SK-N-SH (cell line): ENCODE results near the gene SCEL. TPM values are rescaled to one million over a fixed set of nuclear protein-coding genes. Genes with fewer than 3 reads are reported as not detected.
"Not testable (repeated sequence)": the region's sequence is repeated elsewhere in the genome, so short reads cannot be mapped to it uniquely, and the experiment has no call there.

ENCODE experiments used
- CTCF ChIA-PET: fragments of 300-600, 350-600 bp; formaldehyde crosslinking; extraction: SDS; loops from one replicate; lab custom pipeline; 2021; lab: Yijun Ruan, JAX
- POLR2A ChIA-PET: fragments of 350-600 bp; sonication (Branson Sonifier 250); formaldehyde crosslinking; extraction: SDS; loops from one replicate; lab custom pipeline; 2020; ENCODE audit warnings: antibody characterized with exemption, inconsistent platforms; lab: Yijun Ruan, JAX
- DNase-seq: peaks from one replicate; pipeline ENCODE4 v3.0.0; 2012
- H2AFZ ChIP-seq: fragments of 200-600 bp; sonication (generic); 2 replicates; pipeline ENCODE4 v1.8.1; 2016; ENCODE audit warnings: antibody characterized with exemption, mild to moderate bottlenecking, low read depth
- H3F3A ChIP-seq: fragments of 200-600 bp; sonication (generic); replicated peaks from 2 replicates; pipeline ENCODE3; 2016; ENCODE audit warnings: antibody characterized with exemption, mild to moderate bottlenecking; ENCODE audit not compliant: insufficient read depth
- H3K27ac ChIP-seq, 2 experiments: fragments of 200-500 bp in 1 of 2; fragments of 200-600 bp in 1 of 2; sonication (Bioruptor generic) in 1 of 2; sonication (generic), shearing (Covaris generic) in 1 of 2; 2 replicates each; pipeline versions ENCODE4 v1.5.1 to v1.6.1; 2014 to 2016; ENCODE audit warnings: low read depth in 2 of 2, inconsistent platforms in 1 of 2, low read length in 1 of 2, mild to moderate bottlenecking in 1 of 2, mixed read lengths in 1 of 2
- H3K27me3 ChIP-seq: fragments of 200-600 bp; sonication (generic), shearing (Covaris generic); 2 replicates; pipeline ENCODE4 v1.6.1; 2016; ENCODE audit warnings: mixed run types; ENCODE audit not compliant: insufficient read depth
- H3K36me3 ChIP-seq, 2 experiments: fragments of 200-500 bp in 1 of 2; fragments of 200-600 bp in 1 of 2; sonication (Bioruptor generic) in 1 of 2; sonication (generic) in 1 of 2; replicated peaks in 1 of 2; 2 replicates each; pipeline versions ENCODE3 to v1.5.1; 2014 to 2016; ENCODE audit warnings: low read length in 1 of 2, mild to moderate bottlenecking in 1 of 2; ENCODE audit not compliant: insufficient read depth in 2 of 2, control insufficient read depth in 1 of 2
- H3K4me1 ChIP-seq, 2 experiments: fragments of 200-500 bp in 1 of 2; fragments of 200-600 bp in 1 of 2; sonication (Bioruptor generic) in 1 of 2; sonication (generic), shearing (Covaris generic) in 1 of 2; 2 replicates each; pipeline versions ENCODE4 v1.5.1 to v1.6.1; 2014 to 2016; ENCODE audit warnings: low read depth in 1 of 2, low read length in 1 of 2, mixed run types in 1 of 2; ENCODE audit not compliant: insufficient read depth in 2 of 2, control insufficient read depth in 1 of 2
- H3K4me2 ChIP-seq: fragments of 200-600 bp; sonication (generic), shearing (Covaris generic); 2 replicates; pipeline ENCODE4 v1.6.1; 2017; ENCODE audit warnings: mixed run types
- H3K4me3 ChIP-seq, 2 experiments: fragments of 200-500 bp in 1 of 2; fragments of 200-600 bp in 1 of 2; sonication (Bioruptor generic) in 1 of 2; sonication (generic), shearing (Covaris generic) in 1 of 2; 2 replicates each; pipeline versions ENCODE4 v1.5.1 to v1.8.1; 2014 to 2016; ENCODE audit warnings: low read depth in 2 of 2, inconsistent platforms in 1 of 2, low read length in 1 of 2, mild to moderate bottlenecking in 1 of 2, mixed read lengths in 1 of 2, moderate library complexity in 1 of 2
- H3K79me2 ChIP-seq: fragments of 200-600 bp; sonication (generic); 2 replicates; pipeline ENCODE4 v1.8.1; 2017; ENCODE audit warnings: mild to moderate bottlenecking; ENCODE audit not compliant: insufficient read depth
- H3K9ac ChIP-seq: fragments of 200-600 bp; sonication (generic); 2 replicates; pipeline ENCODE4 v1.6.1; 2017; ENCODE audit warnings: mixed run types
- H3K9me2 ChIP-seq: fragments of 200-600 bp; sonication (generic); 2 replicates; pipeline ENCODE4 v1.6.1; 2017; ENCODE audit warnings: mixed run types
- H3K9me3 ChIP-seq: fragments of 200-600 bp; sonication (generic); 2 replicates; pipeline ENCODE4 v1.6.1; 2017; ENCODE audit warnings: mixed run types, mild to moderate bottlenecking, moderate library complexity
- H4K20me1 ChIP-seq: fragments of 200-600 bp; sonication (generic); 2 replicates; pipeline ENCODE4 v1.6.1; 2017; ENCODE audit warnings: mild to moderate bottlenecking, mixed run types; ENCODE audit not compliant: insufficient read depth
- ELF1 ChIP-seq: IDR thresholded peaks from 2 replicates; pipeline ENCODE4 v1.4.0; 2012
- FOXM1 ChIP-seq: IDR thresholded peaks from 2 replicates; pipeline ENCODE4 v1.4.0; 2012; ENCODE audit warnings: low read depth, mild to moderate bottlenecking
- GABPA ChIP-seq: IDR thresholded peaks from 2 replicates; pipeline ENCODE4 v1.4.0; 2012; ENCODE audit warnings: low read depth, mild to moderate bottlenecking
- JUND ChIP-seq: IDR thresholded peaks from 2 replicates; pipeline ENCODE4 v1.4.0; 2012
- MEF2A ChIP-seq: IDR thresholded peaks from 2 replicates; pipeline ENCODE4 v1.4.0; 2012; ENCODE audit warnings: low read depth, borderline replicate concordance
- MXI1 ChIP-seq: IDR thresholded peaks from 2 replicates; pipeline ENCODE4 v1.6.1; 2012; ENCODE audit warnings: mild to moderate bottlenecking, low read depth, low read length, improper control_type of control experiment
- POLR2AphosphoS5 ChIP-seq: IDR thresholded peaks from 2 replicates; pipeline ENCODE4 v1.6.1; 2012; ENCODE audit warnings: low read depth, low read length
- RAD21 ChIP-seq: IDR thresholded peaks from 2 replicates; pipeline ENCODE4 v1.6.1; 2012; ENCODE audit warnings: mild to moderate bottlenecking, low read length
- RFX5 ChIP-seq: IDR thresholded peaks from 2 replicates; pipeline ENCODE4 v1.6.1; 2012; ENCODE audit warnings: mild to moderate bottlenecking, improper control_type of control experiment, low read length
- RXRA ChIP-seq: IDR thresholded peaks from 2 replicates; pipeline ENCODE4 v1.4.0; 2012; ENCODE audit warnings: low read depth, mild to moderate bottlenecking, borderline replicate concordance
- SIN3A ChIP-seq: IDR thresholded peaks from 2 replicates; pipeline ENCODE4 v1.6.1; 2012; ENCODE audit warnings: low read depth, mild to moderate bottlenecking, low read length, moderate library complexity, borderline replicate concordance
- SMC3 ChIP-seq: IDR thresholded peaks from 2 replicates; pipeline ENCODE4 v1.6.1; 2012; ENCODE audit warnings: low read depth, low read length, improper control_type of control experiment
- TEAD4 ChIP-seq: IDR thresholded peaks from 2 replicates; pipeline ENCODE4 v1.4.0; 2012; ENCODE audit warnings: mild to moderate bottlenecking, borderline replicate concordance; ENCODE audit not compliant: insufficient read depth
- WGBS: methylation state at CpG from one replicate; pipeline ENCODE4 v1.1.6; 2017; ENCODE audit warnings: low lambda C conversion rate; 5-methylcytosine and 5-hydroxymethylcytosine counted together
- polyA plus RNA-seq, 3 experiments: library from polyadenylated mRNA; depleted of rRNA; stranded (reverse); fragments of >200 nt; gene quantifications; 2 replicates each; pipeline ENCODE4 v1.2.3, GENCODE V29; 2012
- TF ChIP-seq, protein P1 (sequence below): fragments of 150-350 bp; IDR thresholded peaks from 2 replicates; pipeline ENCODE4 v1.6.1; 2016; ENCODE audit warnings: mild to moderate bottlenecking, low read depth, low read length
- TF ChIP-seq, protein P2 (sequence below): IDR thresholded peaks from 2 replicates; pipeline ENCODE4 v1.4.0; 2012; ENCODE audit warnings: low read depth
- TF ChIP-seq, protein P3 (sequence below): fragments of 150-350 bp; IDR thresholded peaks from 2 replicates; pipeline ENCODE4 v1.6.1; 2017; ENCODE audit warnings: antibody characterized with exemption, low read length, low read depth, borderline replicate concordance
- TF ChIP-seq, protein P4 (sequence below): IDR thresholded peaks from 2 replicates; pipeline ENCODE4; 2012
- TF ChIP-seq, protein P5 (sequence below): IDR thresholded peaks from 2 replicates; pipeline ENCODE4 v1.4.0; 2012; ENCODE audit warnings: low read depth, borderline replicate concordance

SCEL gene
- polyA plus RNA-seq, 1 of the 3 experiments (the other 2 are of a cell fraction), result 0.02 TPM

DNA sequence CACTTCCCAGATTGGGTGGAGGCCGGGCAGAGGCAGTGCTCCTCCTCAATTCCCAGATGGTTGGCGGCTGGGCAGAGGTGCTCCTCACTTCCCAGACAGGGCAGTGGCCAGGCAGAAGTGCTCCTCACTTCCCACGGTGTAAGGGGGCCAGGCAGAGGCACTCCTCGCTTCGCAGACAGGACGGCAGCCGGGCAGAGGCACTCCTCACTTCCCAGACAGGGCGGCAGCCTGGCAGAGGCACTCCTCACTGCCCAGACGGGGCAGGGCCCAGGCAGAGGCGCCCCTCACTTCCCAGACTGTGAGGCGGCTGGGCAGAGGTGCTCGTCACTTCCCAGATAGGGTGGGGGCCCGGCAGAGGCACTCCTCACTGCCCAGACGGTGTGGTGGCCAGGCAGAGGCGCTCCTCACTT lies 125.3 kb downstream of the SCEL start:
- no peak overlapping the region for H2AFZ ChIP-seq
- no peak overlapping the region for H3K4me3 ChIP-seq
- POLR2A ChIA-PET, result no interaction called here
- H3K27me3 ChIP-seq, result no peaks in the 10 kb centered on the region
- no peaks in the 10 kb centered on the region for H3K79me2 ChIP-seq
- no peaks in the 10 kb centered on the region for H4K20me1 ChIP-seq
- H3K4me2 ChIP-seq, result no peak overlapping the region
- no peak overlapping the region for H3K9ac ChIP-seq
- CTCF ChIA-PET, result no interaction called here
- no peak for DNase-seq
- no peaks in the 10 kb centered on the region for H3F3A ChIP-seq
- H3K9me2 ChIP-seq, result no peaks in the 10 kb centered on the region
- H3K9me3 ChIP-seq, result no peaks in the 10 kb centered on the region
- WGBS, result 41% methylated on average over 4 of the region's 15 CpGs
- TF ChIP-seq MXI1 (no peak), JUND (no peak), RFX5 (no peak), TEAD4 (no peak), SIN3A (no peak), RXRA (no peak), GABPA (no peak), SMC3 (no peak), FOXM1 (no peak), MEF2A (no peak), ELF1 (no peak), RAD21 (no peak), POLR2AphosphoS5 (no peak)
- TF ChIP-seq, protein P1, sequence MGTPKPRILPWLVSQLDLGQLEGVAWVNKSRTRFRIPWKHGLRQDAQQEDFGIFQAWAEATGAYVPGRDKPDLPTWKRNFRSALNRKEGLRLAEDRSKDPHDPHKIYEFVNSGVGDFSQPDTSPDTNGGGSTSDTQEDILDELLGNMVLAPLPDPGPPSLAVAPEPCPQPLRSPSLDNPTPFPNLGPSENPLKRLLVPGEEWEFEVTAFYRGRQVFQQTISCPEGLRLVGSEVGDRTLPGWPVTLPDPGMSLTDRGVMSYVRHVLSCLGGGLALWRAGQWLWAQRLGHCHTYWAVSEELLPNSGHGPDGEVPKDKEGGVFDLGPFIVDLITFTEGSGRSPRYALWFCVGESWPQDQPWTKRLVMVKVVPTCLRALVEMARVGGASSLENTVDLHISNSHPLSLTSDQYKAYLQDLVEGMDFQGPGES, result no peak
- TF ChIP-seq, protein P2, sequence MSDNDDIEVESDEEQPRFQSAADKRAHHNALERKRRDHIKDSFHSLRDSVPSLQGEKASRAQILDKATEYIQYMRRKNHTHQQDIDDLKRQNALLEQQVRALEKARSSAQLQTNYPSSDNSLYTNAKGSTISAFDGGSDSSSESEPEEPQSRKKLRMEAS, result no peak
- TF ChIP-seq, protein P3, sequence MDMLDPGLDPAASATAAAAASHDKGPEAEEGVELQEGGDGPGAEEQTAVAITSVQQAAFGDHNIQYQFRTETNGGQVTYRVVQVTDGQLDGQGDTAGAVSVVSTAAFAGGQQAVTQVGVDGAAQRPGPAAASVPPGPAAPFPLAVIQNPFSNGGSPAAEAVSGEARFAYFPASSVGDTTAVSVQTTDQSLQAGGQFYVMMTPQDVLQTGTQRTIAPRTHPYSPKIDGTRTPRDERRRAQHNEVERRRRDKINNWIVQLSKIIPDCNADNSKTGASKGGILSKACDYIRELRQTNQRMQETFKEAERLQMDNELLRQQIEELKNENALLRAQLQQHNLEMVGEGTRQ, result no peak
- TF ChIP-seq, protein P4, sequence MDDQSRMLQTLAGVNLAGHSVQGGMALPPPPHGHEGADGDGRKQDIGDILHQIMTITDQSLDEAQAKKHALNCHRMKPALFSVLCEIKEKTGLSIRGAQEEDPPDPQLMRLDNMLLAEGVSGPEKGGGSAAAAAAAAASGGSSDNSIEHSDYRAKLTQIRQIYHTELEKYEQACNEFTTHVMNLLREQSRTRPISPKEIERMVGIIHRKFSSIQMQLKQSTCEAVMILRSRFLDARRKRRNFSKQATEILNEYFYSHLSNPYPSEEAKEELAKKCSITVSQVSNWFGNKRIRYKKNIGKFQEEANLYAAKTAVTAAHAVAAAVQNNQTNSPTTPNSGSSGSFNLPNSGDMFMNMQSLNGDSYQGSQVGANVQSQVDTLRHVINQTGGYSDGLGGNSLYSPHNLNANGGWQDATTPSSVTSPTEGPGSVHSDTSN, result no peak
- TF ChIP-seq, protein P5, sequence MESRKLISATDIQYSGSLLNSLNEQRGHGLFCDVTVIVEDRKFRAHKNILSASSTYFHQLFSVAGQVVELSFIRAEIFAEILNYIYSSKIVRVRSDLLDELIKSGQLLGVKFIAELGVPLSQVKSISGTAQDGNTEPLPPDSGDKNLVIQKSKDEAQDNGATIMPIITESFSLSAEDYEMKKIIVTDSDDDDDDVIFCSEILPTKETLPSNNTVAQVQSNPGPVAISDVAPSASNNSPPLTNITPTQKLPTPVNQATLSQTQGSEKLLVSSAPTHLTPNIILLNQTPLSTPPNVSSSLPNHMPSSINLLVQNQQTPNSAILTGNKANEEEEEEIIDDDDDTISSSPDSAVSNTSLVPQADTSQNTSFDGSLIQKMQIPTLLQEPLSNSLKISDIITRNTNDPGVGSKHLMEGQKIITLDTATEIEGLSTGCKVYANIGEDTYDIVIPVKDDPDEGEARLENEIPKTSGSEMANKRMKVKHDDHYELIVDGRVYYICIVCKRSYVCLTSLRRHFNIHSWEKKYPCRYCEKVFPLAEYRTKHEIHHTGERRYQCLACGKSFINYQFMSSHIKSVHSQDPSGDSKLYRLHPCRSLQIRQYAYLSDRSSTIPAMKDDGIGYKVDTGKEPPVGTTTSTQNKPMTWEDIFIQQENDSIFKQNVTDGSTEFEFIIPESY, result no peak
- H3K36me3 ChIP-seq, result no peaks in the 10 kb centered on the region
- no peaks in the 10 kb centered on the region for H3K4me1 ChIP-seq
- no peak overlapping the region for H3K27ac ChIP-seq

DNA sequence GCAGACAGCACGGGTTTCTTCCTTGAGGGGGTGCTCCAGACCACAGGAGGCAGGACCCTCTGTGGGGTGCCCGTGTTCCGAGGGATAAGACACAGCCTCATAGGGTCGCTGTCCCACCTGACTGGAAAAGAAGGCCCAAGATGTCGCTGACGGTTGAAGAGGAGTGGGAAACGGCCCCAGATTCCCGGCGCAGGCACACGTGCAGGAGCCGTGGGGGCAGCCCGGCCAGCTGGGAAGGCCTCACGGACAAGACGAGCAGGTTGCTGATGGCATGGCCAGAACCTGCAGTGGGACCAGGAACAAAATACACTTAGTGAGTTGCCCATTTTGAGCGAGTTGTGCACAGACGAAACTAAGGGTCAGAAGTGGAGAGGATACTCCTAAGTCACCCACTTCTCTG lies 126.8 kb downstream of the SCEL start:
- H3K27ac ChIP-seq, H3F3A ChIP-seq, DNase-seq, H3K9me3 ChIP-seq, H3K4me2 ChIP-seq, H3K9me2 ChIP-seq, H3K79me2 ChIP-seq, H3K36me3 ChIP-seq, H3K4me1 ChIP-seq, POLR2A ChIA-PET, H3K27me3 ChIP-seq, H2AFZ ChIP-seq, CTCF ChIA-PET, H3K4me3 ChIP-seq, H4K20me1 ChIP-seq, H3K9ac ChIP-seq: not testable (repeated sequence)
- WGBS, result 29% methylated on average over 6 of the region's 16 CpGs

DNA sequence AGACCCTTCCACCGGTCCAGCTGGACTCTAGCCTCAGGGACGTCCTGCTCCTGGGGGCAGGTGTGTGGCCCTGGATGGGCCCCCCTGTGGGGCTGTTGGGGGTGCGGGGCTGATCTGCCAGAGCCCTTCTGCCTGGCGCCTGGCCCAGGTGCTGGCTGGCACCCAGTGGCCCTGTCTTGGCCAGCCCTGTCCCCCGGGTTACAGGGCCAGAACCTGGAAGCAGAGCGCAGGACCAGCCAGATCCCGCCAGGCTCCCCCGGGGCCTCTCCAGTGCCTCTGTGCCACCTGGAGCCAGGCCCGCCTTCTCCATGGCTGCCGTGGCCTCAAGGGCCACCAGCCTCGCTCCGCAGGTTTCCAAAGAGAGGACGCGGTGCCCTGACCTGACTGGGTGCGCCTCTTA lies 127.3 kb downstream of the SCEL start:
- WGBS, result no CpG with 5 or more reads among the region's 15 CpGs
- DNase-seq, result not testable (repeated sequence)

More for the DNA sequence above, 127.3 kb downstream of the SCEL start:
- H3K79me2 ChIP-seq, POLR2A ChIA-PET, H3K9me2 ChIP-seq, H3K27me3 ChIP-seq, H3K27ac ChIP-seq, H4K20me1 ChIP-seq, H3K36me3 ChIP-seq, H3K9ac ChIP-seq, H3K4me1 ChIP-seq, H2AFZ ChIP-seq, H3F3A ChIP-seq, H3K9me3 ChIP-seq, H3K4me3 ChIP-seq, H3K4me2 ChIP-seq, CTCF ChIA-PET: not testable (repeated sequence)
